Endothelial cell (in vitro differentiated cells): Measurements from ENCODE around the gene ARRB1. TPM values are rescaled to one million over a fixed set of nuclear protein-coding genes. Genes with fewer than 3 reads are reported as not detected.

ENCODE experiments used
- DNase-seq: peaks from one replicate; pipeline ENCODE4 v3.0.0; 2021; ENCODE audit warnings: low spot score
- H3K27ac Mint-ChIP-seq: one replicate; pipeline ENCODE4 v1.8.0; 2021; ENCODE audit warnings: mixed read lengths, inconsistent platforms; ENCODE audit not compliant: unreplicated experiment
- H3K27me3 Mint-ChIP-seq: one replicate; pipeline ENCODE4 v1.8.0; 2021; ENCODE audit warnings: mild to moderate bottlenecking, moderate library complexity, mixed read lengths, inconsistent platforms; ENCODE audit not compliant: unreplicated experiment
- H3K36me3 Mint-ChIP-seq: one replicate; pipeline ENCODE4 v1.8.0; 2021; ENCODE audit warnings: mild to moderate bottlenecking, low read depth, mixed read lengths, inconsistent platforms; ENCODE audit not compliant: unreplicated experiment
- H3K4me1 Mint-ChIP-seq: one replicate; pipeline ENCODE4 v1.8.0; 2021; ENCODE audit warnings: mild to moderate bottlenecking, mixed read lengths, inconsistent platforms; ENCODE audit not compliant: unreplicated experiment
- H3K4me3 Mint-ChIP-seq: one replicate; pipeline ENCODE4 v1.8.0; 2021; ENCODE audit warnings: mild to moderate bottlenecking, mixed read lengths, inconsistent platforms; ENCODE audit not compliant: unreplicated experiment
- H3K9me3 Mint-ChIP-seq: one replicate; pipeline ENCODE4 v1.8.0; 2021; ENCODE audit warnings: mixed read lengths, inconsistent platforms; ENCODE audit not compliant: unreplicated experiment
- long read RNA-seq: library from polyadenylated mRNA; unstranded; transcript quantifications from one replicate; pipeline ENCODE4 v2.0.0, GENCODE V29; 2020; ENCODE audit not compliant: unreplicated experiment
- total RNA-seq: library from RNA; stranded (reverse); fragmentation: NEBNext Ultra II Directional; extraction: Animal tissue kit (Norgen Biotek cat#: 25700); gene quantifications from one replicate; pipeline ENCODE4 v1.2.1, GENCODE V29; 2021; ENCODE audit not compliant: unreplicated experiment
- TF ChIP-seq, protein P1 (sequence below): fragments of 200-600 bp; sonication (generic); IDR thresholded peaks from one replicate; pipeline ENCODE4 v1.5.0; 2021; ENCODE audit warnings: antibody characterized with exemption; ENCODE audit not compliant: unreplicated experiment

The ARRB1 gene
- 197 TPM for total RNA-seq
- long read RNA-seq, transcript ARRB1-201 (15 exons, 1,895 nt) = major isoform, 12 of 20 reads
- long read RNA-seq, partial matches to known transcripts = 2 of 20 reads
- long read RNA-seq, other reads (novel, unspliced or antisense) = 6 of 20 reads

- H3K27me3 Mint-ChIP-seq = peaks cover 20% of the 10 kb centered on the region
- peak; percentile 64 for DNase-seq
- peaks cover 16% of the 10 kb centered on the region for H3K36me3 Mint-ChIP-seq
- TF ChIP-seq, protein P1, sequence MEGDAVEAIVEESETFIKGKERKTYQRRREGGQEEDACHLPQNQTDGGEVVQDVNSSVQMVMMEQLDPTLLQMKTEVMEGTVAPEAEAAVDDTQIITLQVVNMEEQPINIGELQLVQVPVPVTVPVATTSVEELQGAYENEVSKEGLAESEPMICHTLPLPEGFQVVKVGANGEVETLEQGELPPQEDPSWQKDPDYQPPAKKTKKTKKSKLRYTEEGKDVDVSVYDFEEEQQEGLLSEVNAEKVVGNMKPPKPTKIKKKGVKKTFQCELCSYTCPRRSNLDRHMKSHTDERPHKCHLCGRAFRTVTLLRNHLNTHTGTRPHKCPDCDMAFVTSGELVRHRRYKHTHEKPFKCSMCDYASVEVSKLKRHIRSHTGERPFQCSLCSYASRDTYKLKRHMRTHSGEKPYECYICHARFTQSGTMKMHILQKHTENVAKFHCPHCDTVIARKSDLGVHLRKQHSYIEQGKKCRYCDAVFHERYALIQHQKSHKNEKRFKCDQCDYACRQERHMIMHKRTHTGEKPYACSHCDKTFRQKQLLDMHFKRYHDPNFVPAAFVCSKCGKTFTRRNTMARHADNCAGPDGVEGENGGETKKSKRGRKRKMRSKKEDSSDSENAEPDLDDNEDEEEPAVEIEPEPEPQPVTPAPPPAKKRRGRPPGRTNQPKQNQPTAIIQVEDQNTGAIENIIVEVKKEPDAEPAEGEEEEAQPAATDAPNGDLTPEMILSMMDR = no peak
- H3K27ac Mint-ChIP-seq = peak within 1 kb of the TSS; percentile 95
- H3K4me1 Mint-ChIP-seq = peaks cover 72% of the 10 kb centered on the region
- no peaks in the 10 kb centered on the region for H3K9me3 Mint-ChIP-seq
- peak within 1 kb of the TSS; percentile 99 for H3K4me3 Mint-ChIP-seq
These were observed at the start of gene ARRB1 for GRCh38 chr11:75351541-75351790. Gene ARRB1, minus strand, starts transcription at chr11:75351661. Its CDS starts 54 bp downstream, at chr11:75351607.

GRCh38 chr11:75400146-75400865, 48.8 kb upstream of the ARRB1 start:
- Mint-ChIP-seq H3K9me3 (no peaks in the 10 kb centered on the region), H3K4me1 (peaks cover 63% of the 10 kb centered on the region), H3K27me3 (peaks cover 12% of the 10 kb centered on the region), H3K4me3 (peak overlapping the region; percentile 99), H3K27ac (peak overlapping the region; percentile 98), H3K36me3 (peaks cover 39% of the 10 kb centered on the region)
- TF ChIP-seq, protein P1 = no peak
- DNase-seq = no peak

DNA sequence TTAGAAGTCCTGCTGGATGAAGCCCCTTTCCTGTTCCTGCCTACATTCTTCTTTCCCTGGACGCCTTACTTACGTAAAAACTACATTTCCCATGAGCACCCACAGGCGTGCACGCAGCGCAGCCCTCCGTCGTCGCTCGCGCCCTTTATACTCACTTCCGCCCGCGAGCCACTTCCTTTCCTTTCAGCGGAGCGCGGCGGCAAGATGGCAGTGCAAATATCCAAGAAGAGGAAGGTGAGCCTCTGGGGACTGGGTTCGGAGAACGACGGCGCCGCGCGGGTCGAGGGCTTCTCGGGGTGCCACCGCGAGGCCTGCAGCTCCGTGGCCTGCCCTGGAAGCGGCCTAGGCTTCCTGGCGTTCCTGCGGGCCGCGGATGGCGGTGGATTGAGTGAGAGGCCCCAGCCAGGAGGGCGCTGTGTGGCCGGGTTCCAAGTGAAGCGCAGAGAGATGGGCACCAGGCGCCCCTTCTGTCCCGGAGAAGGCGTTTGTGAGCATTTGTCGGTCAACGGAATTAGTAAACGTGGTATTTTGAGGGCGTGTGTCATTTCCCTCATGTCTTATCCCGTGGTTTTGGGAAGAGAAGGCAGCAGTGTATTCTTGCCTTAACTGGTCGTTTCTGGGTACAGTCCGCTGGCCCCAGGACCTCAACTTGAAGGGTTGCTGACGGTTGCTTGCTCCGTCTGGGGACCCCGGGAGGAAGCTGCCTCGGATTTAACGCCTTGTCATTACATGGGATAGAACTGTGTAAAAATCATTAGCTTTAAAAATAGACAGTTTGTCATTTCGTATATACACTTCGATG, 48.1 kb upstream of the ARRB1 start, which contains the start of gene RPS3:
Gene RPS3 (plus strand): TSS at position 175 of the 802 bp plus-strand sequence. CDS start 30 bp downstream, at position 205.
- peak; percentile 88 for DNase-seq
- Mint-ChIP-seq H3K27ac (peak within 1 kb of the TSS; percentile 98), H3K9me3 (no peaks in the 10 kb centered on the region), H3K36me3 (peaks cover 38% of the 10 kb centered on the region), H3K4me1 (peaks cover 69% of the 10 kb centered on the region), H3K27me3 (peaks cover 12% of the 10 kb centered on the region), H3K4me3 (peak within 1 kb of the TSS; percentile 99)
- TF ChIP-seq, protein P1 = no peak

DNA sequence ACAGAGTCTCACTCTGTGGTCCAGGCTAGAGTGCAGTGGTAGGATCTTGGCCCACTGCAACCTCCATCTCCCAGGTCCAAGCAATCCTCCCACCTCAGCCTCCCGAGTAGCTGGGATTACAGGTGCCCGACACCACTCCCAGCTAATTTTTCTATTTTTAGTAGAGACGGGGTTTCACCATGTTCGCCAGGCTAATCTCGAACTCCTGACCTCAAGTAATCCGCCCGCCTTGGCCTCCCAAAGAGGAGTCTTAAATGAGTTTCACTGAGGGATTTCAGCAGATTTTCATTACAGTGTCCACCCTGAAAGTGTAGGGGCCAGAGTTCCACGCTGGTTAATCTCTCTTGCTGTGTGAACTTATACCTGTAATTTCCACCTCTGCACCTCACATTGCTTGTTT, 47.4 kb upstream of the ARRB1 start:
- H3K9me3 Mint-ChIP-seq = no peaks in the 10 kb centered on the region
- peak overlapping the region; percentile 99 for H3K4me3 Mint-ChIP-seq

More for the DNA sequence above, 47.4 kb upstream of the ARRB1 start:
- Mint-ChIP-seq H3K27me3 (peaks cover 14% of the 10 kb centered on the region), H3K4me1 (peaks cover 67% of the 10 kb centered on the region), H3K36me3 (peaks cover 31% of the 10 kb centered on the region), H3K27ac (peak overlapping the region; percentile 98)
- DNase-seq = no peak
- TF ChIP-seq, protein P1 = no peak
